Glomerular endothelial cell (primary cell): ENCODE measurements around the gene TRIM7. TPM values are rescaled to one million over a fixed set of nuclear protein-coding genes. Genes with fewer than 3 reads are reported as not detected.
"Not testable (repeated sequence)": the region's sequence is repeated elsewhere in the genome, so short reads cannot be mapped to it uniquely, and the experiment has no call there.

Experiments used
- DNase-seq: peaks from one replicate; pipeline ENCODE4 v3.0.0-alpha.2; 2011; ENCODE audit warnings: low read depth, low spot score; ENCODE audit errors: extremely low read depth
- total RNA-seq: library from RNA; depleted of rRNA; stranded (reverse); fragments of >200 nt; gene quantifications from 2 replicates; pipeline ENCODE4 v1.2.3, GENCODE V29; 2015

TRIM7 gene
- total RNA-seq, 1 donor from 2014 or later, result 5.3 TPM

DNA sequence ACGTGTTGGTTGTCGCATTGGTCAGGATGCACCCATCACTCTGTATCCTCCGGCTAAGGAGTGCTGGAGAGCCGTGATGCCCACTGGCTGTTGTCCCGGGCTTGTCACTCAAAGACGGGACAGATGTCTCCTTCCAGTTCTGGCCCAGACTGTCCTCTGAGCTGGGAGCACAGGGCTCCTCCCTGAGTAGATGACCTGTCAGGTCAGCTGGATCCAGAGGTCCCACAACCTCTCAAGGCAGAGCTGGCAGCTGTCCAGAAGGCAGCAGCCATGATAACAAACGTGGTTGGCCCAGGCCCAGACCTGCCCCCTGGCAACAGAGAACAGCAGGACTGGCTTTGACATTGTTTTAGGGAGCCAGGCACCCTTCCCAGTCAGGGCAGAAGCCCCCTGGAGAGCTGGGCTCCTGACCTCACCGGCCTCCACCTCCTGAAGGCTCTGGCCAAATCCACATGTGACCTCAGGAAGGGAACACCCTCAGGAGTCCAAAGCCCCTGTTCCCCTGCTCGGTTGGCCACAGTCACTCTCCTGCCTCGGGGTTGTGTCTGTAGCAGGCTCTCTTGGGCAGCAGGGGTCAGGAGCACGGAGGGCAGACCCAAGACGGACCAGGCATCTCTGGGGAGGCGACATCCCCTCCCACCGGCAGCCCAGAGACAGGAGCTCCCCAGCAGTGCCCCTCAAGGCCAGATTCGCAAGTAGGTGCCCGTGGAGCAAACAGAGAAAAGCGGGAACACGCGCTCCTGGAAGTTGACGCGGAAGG, 10.3 kb downstream of the TRIM7 start:
- DNase-seq, result no peak

DNA sequence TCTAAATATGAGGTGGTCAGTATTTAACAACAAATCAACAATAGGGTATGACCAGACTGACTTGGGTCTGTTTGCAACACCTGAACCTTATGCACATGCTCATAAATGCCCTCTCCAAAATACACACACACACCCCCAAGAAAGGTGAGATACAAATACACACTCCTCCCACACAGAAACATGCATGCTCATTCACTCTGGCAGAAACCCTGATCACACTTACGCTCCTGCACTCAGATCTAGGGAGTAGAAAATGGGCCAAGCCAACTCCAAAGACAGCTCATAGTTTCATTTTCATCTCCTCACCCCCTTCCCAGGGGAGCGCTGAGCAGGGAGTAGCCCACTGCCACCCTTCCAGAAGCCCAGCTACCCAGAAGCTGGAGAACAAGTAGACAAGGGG, 11.3 kb downstream of the TRIM7 start:
- DNase-seq, result no peak

DNA sequence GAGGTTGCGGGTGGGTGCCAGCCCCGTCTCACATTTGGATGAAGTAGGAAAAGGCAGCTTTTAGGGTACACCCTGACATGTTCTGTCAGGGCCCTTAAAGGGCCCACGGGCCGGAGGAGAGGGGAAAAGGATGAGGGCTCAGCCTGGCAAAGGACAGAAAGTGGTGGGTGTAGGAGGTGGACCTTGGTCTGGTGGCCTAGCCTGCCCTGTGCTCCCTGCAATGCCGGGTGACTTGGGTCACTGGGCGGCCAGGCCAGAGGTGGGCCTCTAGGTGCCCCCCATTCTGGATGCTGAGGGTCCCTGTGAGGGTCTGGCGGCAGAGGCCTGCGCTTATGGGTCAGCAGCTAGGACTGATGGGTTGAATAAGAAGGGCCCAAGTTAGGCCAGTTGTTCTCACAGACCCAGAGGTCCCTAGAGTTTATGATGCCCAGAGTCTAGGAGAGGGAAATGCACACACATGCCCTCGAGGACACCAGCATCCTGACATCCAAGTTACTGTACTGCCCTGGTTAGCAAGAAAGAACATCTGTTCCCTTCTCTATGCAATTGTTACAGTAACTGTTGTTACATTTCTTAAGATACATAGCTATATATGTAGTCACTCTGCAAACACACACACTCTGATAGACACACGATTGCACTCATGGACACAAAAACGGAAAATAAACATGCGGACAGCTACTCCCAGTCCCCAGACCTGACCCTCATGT, 12.5 kb downstream of the TRIM7 start:
- no peak for DNase-seq

DNA sequence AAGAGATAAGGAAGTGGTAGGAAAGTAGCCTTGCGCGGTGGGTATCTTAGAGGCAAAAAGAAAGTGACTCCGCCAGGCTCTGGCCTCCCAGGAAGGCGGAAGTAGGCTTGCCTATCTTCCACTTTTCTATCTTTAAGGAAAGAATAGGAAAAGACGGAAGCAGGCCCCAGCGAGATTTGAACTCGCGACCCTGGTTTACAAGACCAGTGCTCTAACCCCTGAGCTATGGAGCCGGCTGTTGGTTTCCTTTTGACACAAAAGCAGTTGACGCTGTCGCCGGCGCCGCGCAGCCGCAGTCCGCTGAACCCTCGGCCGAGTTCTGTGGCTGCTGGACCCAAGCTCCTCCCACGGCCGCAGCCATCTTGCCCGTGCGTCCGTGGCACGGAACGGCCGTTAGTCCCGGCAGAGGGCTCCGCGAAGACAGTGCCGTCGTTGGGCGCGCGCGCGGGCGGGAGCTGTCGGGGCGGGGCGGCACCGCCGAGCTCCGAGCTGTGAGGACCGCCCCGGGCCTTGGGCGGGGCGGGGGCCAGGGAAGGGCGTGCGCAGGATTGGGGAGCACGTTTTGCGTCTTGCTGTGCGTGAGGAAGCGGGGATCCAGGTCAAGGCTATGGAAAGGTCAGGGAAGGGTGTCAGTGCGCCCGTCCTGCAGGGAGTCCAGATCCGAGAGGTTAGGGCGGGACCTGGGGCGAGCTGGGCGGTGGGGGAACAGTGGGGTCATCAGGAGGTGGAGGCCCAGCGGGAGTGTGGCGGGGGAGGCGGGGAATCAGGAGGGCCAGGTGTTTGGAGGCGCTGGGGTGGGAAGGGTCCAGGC, 13.3 kb downstream of the TRIM7 start:
- DNase-seq, result no peak

DNA sequence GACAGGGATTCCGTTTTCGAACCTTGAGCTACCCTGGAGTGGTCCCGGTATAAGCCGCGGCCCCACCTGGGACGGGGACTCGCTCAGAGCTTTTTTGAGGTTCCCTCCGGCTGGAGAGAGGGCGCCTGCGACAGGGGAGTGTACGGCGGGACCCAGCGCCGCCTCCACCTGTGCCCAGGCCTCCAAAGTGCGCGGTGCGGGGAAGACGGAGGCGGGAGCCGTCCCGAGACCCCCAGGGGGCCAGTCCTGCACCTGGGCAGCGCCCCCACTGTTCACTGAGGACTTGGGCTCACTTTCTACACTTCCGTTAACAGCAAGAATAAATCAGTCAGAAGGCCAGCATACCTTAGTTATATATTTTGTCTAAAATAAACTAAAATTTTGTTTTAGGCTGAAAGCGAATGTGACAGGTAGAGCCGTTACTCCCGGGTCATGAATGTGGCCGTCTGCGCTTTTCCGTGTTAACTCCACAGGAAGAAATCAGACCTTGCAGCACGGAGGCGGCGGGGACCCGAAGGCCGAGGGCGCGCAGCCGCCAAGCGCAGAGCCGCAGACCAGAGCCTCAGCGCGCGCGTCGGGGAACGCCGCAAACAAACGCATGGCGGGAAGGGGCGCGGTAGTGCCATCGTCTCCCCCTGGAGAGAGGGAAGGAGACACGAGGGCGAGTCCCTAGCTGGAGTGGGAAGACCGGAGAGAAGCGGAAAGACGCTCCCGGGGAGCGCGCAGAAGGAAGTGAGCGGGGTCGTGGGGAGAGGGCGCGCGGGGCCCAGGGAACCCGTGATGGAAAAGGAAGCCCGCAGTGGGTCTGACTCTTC, 14.1 kb downstream of the TRIM7 start:
- no peak for DNase-seq

DNA sequence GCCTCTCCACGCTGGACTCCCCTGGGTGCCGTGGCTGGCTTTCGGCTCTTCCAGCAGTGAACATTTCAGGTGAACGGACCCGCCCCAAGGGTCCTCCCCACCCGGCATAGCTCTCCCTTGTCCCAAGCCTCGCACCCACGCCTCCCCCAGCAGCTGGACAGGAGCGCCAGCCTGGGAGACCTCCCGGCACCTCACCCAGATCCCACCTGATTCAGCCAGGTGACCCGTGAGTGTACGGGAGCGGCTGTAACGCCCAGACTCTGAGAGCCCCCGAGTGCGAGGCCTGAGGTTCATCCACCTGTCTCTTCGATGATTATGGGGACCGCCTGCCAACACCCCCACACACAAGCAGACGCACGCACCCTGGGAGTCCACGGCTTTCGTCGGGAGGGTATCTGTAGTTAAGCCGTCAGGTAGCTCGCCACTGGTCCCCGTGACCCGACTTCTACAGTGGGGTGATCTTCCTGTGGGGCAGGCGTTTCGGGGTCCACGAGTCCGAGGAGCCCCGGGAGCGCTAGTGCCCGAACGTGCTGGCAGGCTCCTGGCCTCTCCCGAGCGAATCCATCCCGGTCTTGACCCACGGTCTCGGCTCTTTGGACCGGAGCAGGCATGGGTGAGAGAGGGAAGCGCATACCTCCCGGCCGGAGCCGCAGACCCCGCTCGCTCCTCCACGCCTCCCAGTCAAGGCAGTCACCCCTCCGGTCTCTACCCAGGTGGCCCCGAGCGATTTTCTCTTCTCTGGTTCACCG, 14.9 kb downstream of the TRIM7 start:
- DNase-seq, result no peak

DNA sequence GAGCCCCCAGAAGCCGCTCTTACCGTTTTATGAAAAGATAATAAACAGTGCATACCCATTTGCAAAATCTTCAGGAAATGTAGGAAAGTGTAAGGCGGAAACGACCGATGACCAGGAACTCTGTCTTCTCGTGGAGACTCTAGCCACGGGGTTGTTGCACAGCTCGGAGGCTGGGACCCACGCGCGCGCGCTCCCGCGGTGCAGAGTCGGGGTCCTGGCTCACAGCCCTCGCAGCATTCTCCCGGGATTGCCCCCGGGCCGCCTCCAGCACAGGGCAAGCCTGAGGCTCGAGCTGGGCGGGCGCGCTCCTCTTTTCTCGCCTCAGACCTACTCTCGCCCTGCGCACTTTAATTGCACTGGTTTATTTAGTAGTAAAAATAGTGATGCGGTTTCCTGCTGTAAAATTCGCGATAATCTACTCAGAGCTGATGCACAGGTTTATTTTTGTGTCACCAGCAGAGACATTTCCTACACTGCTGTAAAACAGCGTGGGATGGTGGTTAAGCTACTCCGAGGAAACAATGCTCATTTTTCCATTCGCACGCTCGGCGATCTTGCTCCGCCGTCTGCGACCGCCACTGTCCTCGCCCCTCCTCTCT, 15.5 kb downstream of the TRIM7 start:
- no peak for DNase-seq

DNA sequence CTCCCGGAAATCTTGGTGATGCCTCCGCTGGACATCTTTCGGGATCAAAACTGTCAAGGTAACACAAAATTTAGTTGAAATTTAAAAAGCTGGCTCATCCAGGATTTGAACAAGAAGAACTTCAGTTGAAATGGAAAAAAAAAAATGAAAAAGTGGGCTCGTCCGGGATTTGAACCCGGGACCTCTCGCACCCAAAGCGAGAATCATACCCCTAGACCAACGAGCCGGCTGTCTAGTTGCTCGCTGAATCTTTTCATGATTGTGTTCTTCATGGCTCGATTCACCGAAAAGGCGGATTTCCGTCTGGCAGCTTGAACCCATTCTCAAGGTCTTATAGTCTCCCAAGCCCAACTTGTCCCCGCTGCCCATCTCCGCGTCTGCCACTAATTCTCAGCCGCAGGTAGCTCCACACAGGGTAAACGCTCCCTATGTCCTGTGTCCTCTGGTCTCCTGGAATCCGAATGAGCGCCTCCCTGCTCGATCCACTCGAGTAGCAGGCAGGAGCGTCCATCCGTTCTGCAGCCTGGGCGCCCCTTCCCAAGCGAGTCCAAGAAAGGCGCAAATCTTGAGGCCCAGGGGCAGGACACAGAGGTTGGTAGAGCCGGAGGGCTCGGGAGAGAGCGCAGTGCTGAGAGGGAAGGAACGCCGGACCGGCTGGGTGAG, 16.2 kb downstream of the TRIM7 start:
- DNase-seq, result no peak

DNA sequence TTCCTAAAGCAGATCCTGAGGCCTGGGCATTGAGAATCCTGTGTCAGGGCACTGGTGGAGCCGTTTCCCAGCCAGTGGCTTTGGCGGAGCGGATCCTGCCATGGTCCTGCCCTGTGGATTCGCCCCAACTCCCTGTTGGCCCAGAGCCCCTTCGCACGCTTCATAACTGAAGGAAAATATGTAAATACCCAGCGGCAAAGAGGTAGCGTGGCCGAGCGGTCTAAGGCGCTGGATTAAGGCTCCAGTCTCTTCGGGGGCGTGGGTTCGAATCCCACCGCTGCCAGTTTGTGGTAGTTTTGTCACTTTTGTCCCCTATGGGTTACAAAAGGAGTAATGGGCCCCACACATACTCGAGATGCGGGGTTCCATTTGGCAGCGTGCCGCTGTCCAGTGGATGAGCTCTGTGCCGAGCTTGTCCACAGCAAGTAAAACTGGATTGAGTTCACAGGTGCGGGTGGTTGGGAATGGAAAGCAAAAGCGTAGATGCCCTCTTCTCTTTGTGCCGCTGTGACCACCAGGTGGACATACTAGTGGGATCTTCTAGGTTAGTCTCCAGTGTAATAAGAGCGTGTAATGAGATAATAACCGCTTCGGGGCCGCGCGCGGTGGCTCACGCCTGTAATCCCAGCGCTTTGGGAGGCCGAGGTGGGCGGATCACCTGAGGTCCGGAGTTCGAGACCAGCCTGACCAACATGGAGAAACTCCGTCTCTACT, 17.3 kb downstream of the TRIM7 start:
- no peak for DNase-seq

DNA sequence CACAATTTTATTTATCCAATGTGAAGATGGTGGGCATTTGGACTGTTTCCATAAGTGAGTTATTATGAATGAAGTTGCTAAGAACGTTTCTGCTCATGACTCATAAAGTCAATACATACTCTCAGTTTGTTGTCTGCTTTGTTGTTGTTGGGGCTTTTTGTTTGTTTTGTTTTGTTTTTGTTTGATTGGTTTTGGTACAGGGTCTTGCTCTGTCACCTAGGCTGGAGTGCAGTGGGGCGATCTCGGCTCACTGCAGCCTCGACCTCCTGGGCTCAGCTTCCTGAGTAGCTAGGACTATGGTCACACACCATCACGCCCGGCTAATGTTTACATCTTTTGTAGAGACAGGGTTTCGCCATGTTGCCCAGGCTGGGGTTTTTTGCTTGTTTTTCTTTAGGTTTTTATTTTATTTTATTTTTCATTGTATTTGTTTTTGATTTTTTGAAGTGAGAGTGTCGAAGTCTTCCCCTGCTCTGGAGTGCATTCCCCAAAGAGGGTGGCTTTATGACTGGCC, 18.0 kb downstream of the TRIM7 start:
- DNase-seq, result no peak

DNA sequence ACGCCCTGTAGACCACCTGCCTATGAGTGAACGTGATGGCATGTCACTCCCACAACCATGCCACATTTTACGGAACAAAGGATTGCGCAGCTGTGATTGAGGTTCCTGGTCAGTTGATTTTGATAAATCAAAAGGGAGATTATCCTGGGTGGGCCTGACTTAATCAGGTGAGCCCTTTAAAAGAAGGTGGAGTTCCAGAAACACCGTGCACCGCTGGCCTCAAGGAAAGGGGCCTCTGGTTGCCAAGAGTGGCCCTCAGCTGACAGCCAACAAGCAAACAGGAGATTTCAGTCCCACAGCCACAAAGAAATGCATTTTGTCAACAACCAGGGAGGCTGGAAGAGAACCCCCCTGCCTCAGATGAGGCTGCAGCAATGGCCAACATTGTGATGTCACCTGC, 19.0 kb downstream of the TRIM7 start:
- DNase-seq, result no peak

DNA sequence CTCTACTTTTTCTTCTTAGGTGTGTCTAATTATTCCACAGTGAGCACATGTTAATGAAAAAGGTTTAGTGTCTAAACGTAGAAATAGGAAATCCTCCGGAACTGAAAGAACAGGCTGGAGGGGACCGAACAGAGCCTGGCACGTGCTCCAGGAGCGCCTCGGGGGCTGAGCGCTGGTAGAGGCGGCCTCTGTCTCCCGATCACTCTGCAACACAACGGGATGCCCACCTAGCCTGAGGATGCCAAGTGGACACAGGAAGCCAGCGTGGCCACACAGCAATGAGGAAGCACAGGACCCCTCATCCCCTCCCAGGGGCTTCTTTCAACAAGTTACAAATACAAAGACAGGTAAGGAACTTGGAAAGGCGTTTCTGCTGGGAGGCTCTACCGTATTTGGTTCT, 19.4 kb downstream of the TRIM7 start:
- DNase-seq, result no peak

DNA sequence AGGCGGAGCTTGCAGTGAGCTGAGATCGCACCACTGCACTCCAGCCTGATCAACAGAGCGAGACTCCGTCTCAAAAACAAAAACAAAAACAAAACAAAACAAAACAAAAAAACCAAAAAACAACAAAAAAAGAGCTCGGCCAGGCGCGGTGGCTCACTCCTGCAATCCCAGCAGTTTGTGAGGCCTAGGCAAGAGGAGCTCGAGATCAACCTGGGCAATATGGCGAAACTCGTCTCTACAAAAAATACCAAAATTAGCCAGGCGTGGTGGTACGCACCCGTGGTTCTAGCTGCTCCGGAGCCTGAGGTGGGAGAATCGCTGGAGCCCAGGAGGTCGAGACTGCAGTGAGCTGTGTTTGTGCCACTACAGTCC, 20.2 kb downstream of the TRIM7 start:
- no peak for DNase-seq

DNA sequence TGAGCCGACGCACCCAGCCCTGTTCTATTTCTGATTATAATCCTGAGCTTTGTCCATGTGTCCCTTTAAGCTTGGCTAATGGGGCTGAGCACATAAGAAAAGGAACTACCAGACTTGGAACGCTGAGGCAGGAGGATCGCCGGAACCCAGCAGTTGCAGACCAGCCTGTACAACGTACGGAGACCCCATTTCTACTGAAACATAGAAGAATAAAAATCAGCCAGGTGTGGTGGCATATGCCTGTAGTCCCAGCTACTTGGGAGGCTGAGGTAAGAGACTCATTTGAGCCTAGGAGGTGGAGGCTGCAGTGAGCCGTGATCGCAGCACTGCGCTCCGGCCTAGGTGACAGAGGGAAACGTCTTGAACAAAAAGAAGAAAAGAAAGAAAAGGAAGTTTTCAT, 22.3 kb downstream of the TRIM7 start:
- DNase-seq, result no peak

DNA sequence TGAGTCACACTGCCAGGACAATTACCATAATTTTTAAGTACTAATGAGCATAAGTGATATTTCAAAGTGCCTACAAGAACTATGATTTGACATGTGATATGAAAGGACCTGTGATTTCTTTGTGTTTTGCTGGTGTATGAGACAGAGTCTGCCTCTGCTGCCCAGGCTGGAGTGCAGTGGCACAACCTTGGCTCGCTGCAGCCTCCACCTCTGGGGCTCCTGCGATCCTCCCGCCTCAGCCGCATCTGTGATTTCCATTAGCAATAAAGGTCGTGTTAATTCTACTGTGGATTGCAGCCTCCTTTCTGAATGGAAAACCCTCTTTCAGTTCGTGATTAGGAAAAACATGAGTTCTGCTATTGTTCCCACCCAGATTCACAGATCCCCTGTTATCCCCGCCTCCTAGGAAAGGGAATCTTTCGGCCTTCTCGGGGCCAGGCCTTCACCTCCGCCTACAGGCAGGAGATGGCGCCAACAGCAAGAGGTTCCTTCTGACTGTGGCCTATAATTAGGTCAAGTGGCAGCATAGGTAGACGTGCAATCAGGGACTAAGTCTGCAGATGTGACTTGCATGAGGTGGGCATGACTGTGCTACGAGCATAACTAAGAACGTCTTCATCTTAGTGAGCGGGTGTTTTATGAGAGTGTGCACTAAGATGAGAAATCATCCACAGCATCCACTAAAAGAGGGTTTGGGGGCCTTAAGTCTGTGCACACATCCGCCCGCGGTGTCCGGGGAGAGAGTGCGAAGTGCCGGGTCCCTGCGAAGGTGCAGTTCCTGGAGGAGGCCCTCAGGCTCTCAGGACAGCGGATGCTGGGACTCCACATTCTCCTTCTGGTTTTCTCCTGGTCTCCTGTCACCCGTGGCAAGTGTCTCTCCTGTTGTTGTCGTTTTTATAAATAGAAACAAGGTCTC, 23.1 kb downstream of the TRIM7 start:
- no peak for DNase-seq

DNA sequence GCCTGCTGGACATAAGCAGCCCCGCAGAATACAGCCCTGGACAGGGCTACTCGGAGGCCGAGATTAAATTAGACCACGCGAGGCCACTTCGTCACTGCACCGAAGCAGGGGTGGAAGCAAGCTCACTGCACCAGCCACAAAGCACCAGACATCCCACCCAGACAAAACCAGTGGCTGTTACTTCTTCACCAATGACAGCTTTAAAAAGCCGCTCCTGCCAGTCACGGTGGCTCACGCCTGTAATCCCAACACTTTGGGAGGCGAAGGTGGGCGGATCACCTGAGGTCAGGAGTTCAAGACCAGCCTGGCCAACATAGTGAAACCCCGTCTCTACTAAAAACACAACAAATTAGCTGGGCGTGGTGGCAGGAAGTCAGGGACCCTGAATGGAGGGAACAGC, 27.4 kb downstream of the TRIM7 start:
- DNase-seq, result not testable (repeated sequence)

DNA sequence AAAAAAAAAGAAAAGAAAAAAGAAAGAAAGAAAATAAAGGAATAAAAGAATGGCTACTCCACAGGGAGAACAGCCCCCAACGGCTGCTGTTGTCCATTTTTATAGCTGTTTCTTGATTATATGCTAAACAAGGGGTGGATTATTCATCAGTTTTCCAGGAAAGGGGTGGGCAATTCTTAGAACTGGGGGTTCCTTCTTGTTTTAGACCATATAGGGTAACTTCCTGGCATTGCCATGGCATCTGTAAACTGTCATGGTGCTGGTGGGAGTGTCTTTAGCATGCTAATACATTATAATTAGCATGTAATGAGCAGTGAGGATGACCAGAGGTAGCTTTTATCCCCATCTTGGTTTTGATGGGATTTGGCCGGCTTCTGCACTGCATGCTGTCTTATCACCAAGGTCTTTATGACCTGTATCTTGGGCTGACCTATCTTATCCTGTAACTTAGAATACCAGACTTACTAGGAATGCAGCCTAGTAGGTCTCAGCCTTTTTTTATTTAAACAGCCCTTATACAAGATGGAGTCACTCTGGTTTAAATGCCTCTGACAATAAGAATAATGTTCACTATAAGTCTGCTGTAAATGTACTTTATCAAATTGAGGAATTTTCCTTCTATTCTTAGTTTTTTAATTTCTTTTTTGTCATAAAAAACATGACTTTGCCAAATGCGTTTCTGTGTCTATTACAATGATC, 28.6 kb downstream of the TRIM7 start:
- no peak for DNase-seq
